HG03457 (cell line): Measurements from ENCODE around the gene ACER2.

Experiments
- ATAC-seq: cut with Tn5 transposase; IDR thresholded peaks from one replicate; pipeline ENCODE4 v1.9.1; 2021; ENCODE audit warnings: moderate number of reproducible peaks; ENCODE audit not compliant: unreplicated experiment

The ACER2 gene

GRCh38 chr9:19451240-19452087 lies 42.7 kb downstream of the ACER2 start:
- peak; percentile 96 for ATAC-seq

DNA sequence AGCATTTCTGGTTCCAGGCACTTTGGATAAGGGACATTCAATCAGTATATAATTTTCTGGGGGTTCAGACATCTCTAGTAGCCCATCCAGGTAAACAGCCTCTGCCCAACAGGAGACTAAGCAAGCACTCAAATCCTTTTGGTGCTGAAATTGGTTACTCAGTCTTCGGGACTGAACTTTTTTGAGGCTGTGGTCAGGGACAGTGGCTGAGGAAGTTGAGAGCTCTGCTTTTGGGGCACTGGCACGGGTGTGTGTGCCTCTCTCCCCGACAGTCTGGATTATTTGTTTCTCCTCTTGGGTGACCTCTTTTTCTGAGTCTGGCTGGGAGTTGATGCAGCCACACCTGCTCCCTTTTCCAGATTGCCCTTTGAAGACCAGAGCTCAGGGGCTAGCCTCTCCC lies 47.6 kb downstream of the ACER2 start:
- ATAC-seq = no peak

DNA sequence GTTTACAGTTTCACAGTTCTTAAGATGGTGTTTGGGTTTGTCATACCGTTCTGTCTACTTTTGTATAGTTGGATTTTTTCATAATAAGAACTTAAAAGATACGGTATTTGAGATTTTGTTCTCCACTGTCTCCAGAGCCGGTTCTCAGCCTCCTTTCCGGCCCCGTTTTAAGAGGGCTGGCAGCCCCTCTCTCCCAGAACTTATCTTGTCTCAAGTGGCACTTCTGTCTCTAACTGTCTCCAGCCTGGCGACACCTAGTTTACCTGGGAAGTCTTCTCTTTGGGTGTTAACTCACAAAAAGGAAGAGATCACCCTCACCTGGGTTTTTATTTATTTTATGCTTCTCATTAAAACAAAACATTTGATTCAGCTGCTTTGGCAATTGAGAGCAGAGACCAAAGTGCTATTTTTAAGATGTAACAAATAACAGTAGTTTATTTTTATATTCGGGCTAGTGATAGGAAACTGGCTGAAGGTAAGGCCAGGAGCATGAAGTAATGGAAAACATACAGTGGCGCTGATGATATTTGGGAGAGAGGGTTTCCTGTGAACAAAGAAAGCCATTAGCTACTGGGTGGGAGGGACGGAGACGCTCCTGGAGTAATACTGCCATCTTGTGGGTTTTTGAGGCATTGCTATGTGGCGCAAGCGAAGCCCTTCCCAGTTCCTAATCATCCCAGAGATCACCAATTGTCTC lies 48.3 kb downstream of the ACER2 start:
- ATAC-seq = peak; percentile 80

DNA sequence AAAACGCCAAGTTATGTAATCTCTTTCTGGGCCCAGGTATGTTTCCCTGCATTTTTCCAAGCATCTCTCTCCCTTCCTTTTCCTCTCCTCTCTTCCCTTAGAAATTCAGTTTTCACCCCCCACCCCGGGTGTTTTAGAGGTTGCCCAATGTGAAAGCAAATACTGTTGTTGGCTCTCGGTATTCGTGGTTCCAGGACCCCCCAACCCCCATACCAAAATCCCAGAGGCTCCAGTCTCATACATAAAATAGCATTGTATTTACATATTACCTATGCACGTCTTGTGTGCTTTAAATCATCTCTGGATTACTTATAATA lies 48.8 kb downstream of the ACER2 start:
- ATAC-seq = peak; percentile 9

DNA sequence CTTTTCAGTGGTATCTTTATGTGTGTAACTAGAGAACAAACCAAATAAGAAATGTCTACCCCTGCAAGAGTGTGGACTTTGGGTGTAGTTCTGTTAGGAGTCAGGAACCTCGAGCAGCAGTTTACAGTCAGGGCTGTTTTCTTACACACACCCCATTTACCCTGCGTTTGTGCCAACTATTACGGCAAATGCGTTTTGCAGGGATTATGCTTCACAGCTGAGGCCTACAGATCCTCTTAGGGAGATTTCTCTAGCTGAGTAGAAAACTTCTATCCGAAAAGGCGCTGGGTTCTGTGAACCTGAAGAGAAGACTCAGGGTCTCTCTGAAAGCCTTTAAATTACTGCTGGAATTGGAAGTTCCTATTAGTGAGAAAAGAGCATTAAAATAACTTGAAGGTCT lies 51.4 kb downstream of the ACER2 start:
- no peak for ATAC-seq

- no peak for ATAC-seq
These were observed 52.3 kb downstream of the ACER2 start for GRCh38 chr9:19461135-19461534.

GRCh38 chr9:19464061-19464763 lies 55.4 kb downstream of the ACER2 start:
- no peak for ATAC-seq

GRCh38 chr9:19464764-19465585 lies 56.2 kb downstream of the ACER2 start:
- ATAC-seq = peak; percentile 84

DNA sequence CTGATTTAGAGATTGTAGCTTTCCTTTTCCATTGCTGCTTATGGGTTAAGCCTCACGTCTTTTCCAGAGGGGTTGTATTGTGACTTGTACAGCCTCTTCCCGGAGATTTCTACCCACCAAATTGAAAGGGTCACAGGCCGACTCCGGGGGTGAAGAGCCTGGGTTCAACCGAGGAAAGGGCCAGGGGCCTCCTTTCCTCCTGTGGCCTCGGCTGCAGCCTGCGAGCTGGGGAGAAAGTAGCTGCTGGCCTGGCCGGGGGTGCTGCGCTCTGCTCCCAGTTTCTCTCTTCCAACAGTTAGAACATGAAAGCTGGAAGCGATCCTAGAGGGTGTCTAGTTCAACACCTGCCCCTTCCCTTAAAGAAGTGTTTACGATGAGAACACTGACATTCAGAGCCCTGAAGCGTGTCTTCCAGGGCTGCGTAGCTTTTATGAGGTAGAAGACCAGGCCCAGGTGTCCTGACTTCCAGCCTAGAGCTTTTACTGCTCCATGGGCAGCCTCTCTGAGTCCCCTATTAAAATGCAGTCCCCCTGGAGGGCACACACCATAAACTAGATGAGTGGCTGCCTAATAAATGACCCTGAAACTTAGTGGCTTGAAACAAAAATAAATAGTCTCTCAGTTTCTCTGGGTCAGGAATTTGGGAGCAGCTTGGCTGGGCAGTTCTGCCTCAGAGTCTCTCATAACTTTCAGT lies 56.9 kb downstream of the ACER2 start:
- no peak for ATAC-seq

- no peak for ATAC-seq
These were observed 57.5 kb downstream of the ACER2 start for GRCh38 chr9:19466280-19466639.

DNA sequence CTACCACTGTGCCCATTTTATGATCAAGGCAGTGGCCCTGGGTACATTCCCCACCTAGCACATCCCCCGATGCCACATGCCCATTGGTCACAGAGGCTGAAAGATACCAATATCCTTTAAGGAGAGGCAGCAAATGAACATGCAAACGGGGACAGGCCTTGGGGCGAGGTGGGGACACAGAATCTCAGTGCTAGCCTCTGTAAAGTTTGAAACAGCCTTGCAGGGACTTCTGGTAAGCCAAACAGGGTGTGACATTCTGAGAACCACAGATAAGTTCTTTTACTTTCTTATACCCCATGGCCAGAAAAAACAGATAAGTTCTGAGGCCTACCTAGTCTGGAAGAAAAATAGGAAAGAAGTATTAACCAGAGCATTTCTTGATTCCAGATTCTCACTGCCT lies 60.5 kb downstream of the ACER2 start:
- ATAC-seq = no peak

- no peak for ATAC-seq
These were observed 61.8 kb downstream of the ACER2 start for GRCh38 chr9:19470567-19470966.

DNA sequence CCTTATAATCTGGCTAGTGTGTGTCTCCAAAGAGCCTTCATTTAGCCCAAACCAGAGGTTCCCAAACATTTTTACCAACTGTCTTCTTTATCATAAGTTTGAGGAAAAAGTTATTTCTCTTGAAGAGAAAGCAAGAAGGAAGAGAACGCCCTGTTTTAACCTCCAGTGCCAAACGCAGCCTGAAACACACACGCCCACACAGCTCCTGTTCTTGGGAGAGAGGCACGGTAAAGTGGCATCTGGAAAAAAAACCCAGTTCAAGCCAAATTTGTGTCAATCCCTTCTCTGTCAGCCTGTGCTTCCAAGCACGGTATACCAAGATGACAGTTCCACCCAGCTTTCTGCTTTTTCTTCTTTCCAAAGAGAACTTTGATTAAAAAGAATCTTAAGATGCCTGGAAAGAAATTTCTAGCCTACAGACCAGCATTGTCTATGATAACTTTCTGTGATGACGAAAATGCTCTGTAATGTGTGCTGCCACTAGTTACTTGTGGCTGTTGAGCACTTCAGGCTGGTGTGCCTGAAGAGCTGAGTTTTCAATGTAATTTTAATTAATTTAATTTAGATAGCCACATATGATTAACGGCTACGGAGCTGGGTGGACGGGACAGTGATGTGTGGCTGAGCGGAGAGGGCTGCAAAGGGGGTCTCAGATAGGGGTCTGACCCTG lies 62.3 kb downstream of the ACER2 start:
- ATAC-seq = no peak

- peak; percentile 86 for ATAC-seq
These were observed 63.2 kb downstream of the ACER2 start for GRCh38 chr9:19471737-19472648.

DNA sequence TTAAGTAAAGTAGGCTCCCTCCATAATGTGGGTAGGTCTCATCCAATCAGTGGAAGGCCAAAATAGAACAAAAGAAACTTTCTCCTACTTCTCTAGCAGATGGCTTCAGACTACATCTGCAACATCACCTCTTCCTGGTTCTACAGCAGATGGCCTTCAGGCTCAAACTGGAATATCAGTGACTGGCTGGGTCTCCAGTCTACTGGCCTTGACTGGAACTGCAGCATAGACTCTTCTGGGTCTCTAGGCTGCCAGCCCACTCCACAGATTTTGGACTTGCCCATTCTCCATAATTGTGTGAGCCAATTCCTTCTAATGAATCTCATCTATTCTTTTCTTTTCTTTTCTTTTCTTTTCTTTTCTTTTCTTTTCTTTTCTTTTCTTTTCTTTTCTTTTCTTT lies 64.8 kb downstream of the ACER2 start:
- ATAC-seq = no peak

- no peak for ATAC-seq
These were observed 71.1 kb downstream of the ACER2 start for GRCh38 chr9:19479874-19480273.

GRCh38 chr9:19480345-19480744 lies 71.5 kb downstream of the ACER2 start:
- ATAC-seq = no peak

DNA sequence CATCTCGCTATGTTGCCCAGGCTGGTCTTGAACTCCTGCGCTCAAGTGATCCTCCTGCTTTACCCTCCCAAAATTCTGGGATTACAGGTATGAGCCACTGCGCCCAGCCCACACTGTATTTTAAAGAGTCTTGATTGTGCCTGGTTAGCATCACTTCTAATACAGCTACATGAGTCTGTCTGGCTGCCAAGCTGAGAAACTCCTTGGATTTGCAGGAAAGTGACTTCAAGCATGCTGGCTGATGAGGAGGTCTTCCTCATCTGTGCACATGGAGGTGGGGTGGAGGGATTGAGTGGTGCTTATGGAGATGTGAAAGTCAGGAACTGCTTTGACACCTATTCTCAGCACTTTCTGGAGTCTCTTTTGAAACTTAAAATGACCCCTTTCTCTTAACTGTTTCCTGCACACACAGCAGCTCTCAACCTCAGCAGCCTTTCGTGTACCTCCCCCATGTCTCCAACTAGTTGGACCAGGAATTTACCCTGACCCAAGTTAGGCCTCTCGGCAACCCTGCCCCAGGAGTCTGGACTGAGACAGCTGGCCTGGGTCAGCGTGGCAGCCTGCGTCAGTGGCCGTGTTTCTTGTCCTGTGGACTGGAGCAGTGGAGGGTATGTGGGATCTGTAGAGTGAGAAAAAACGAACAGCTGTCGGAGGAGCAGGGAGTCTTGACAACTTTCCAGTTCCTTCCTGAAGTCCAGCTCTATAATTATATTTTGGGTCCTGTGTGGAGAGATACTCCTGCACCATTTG lies 72.5 kb downstream of the ACER2 start:
- ATAC-seq = no peak
